HG03103 (cell line): ENCODE measurements around the gene AP1M1.
"Not testable (repeated sequence)": the region's sequence is repeated elsewhere in the genome, so short reads cannot be mapped to it uniquely, and the experiment has no call there.

ENCODE experiments used
- ATAC-seq: cut with Tn5 transposase; IDR thresholded peaks from one replicate; pipeline ENCODE4 v1.9.1; 2021; ENCODE audit warnings: low read depth; ENCODE audit not compliant: unreplicated experiment

AP1M1 gene

DNA sequence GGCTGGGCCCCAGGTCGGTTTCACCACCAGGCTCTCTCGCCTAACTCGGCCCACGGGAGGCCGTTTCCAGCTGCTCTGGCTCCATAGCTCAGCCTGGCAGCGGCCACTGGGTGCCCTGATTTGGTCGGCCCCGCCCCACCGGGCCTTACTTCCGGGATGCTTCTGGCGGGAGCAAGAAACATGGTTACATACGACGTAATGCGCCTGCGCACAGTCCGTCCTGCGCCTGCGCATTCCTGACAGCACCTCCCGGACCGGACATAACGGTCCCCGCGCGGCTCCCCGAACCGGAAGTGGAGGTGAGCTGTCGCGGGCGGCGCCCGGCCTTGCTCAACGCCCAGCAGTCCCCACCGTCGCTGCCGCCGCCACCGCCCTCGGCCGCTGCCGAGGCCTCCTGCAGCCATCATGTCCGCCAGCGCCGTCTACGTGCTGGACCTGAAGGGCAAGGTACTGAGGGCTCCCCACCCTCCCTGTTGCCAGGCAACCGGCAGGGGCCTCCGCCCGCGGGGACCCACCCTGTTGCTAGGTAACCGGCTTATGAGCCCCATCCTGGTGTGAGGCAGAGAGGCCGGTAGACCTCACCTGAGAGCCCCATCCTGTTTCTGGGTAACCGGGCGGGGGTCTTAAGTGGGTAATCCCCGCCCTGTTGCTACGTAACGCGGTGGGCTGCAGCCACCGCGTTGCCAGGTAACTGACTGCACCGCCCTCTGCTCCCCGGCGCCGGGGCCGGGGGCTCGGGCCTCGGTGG lies at the start of gene AP1M1:
TSS of gene AP1M1 (plus strand) at position 290 of the 748 bp plus-strand sequence. CDS start at position 406, 116 bp downstream.
- peak; percentile 83 for ATAC-seq

DNA sequence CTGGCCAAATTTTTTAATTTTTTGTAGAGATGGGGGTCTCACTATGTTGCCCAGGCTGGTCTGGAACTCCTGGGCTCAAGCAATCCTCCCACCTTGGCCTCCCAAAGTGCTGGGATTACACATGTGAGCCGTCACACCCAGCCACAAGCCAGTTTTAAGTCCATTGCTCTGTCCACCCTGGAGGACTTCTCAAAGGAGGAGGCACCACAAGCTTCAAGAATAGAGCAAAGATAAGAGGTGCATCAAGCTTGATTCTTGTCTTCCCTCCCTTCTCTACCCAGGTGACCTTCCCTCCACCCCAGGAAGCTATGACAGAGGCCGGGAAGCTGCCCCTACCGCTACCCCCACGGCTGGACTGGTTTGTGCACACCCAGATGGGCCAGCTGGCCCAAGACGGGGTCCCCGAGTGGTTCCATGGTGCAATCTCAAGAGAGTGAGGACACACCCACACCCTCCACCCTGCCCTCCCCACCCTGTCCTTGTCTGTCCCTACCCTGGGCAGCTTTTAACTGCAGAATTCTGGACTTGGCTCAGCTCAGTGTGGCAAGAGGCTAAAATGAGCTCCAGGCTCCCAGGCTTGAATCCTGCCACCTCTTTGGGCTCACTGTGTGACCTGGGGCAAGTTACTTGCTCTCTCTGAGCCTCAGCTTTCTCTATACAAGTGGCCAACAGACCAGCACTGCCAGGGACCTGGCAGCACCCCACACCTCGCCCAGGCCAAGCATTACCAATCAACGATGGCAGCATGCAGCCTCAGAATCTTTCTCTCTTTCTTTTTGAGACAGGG lies 49.1 kb upstream of the AP1M1 start:
- ATAC-seq, result no peak

DNA sequence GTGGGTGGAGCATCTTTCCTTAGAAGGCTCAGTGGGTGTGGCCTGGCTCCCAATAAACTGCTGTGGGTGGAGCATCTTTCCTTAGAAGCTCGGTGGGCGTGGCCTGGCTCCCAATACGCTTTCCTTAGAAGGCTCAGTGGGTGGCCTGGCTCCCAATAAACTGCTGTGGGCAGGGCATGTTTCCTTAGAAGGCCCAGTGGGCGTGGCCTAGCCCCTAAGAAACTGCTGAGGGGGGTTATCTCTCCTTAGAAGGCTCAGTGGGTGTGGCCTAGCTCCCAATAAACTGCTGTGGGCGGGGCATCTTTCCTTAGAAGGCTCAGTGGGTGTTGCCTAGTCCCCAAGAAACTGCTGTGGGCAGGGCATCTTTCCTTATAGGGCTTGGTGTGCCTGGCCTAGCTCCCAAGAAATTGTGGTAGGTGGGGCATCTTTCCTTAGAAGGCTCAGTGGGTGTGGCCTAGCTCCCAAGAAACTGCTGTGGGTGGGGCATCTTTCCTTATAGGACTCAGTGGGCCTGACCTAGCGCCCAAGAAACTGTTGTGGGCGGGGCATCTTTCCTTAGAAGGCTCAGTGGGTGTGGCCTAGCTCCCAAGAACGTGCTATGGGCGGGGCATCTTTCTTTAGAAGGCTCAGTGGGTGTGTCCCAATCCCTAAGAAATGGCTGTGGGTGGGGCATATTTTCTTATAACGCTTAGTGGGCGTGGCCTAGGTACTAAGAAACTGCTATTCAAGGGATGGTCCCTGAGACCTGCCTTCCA lies 44.0 kb upstream of the AP1M1 start:
- no peak for ATAC-seq

DNA sequence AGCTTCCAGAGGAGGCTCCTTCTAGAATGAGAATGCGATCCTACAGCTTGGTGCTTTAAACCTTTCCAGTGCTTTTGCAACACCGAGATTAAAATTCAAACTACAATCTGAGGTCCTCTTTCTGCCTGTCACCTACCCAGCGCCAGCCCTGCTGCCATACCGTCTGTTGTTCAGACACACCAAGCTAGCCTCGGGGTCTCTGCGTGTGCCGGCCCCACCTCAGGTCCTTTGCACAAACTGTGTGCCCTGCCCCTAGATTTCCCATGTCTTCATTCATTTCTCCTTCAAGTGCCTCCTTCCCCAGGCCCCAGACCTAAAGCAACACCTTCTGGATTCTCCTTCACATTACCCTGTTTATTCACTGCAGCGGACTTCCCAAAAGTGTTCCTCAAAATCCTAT lies 43.2 kb upstream of the AP1M1 start:
- no peak for ATAC-seq

DNA sequence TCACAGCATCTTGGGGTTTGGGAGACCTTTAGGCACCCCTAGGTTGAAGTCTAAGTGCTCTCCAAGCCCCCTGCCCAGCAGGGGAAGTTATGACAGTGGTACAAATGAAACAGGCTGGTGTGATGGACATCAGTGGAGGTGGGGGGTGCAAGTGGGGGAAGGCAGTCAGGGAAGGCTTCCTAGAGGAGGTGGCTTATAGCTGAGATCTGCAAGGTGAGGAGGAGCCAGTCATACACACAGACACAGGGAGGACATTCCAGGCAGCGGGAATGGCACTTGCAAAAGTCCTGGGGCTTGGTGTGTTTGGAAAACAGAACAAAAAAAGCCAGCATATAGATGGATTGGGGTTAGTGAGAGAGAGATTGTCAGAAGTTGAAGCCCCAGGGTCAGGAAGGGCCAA lies 42.6 kb upstream of the AP1M1 start:
- no peak for ATAC-seq

DNA sequence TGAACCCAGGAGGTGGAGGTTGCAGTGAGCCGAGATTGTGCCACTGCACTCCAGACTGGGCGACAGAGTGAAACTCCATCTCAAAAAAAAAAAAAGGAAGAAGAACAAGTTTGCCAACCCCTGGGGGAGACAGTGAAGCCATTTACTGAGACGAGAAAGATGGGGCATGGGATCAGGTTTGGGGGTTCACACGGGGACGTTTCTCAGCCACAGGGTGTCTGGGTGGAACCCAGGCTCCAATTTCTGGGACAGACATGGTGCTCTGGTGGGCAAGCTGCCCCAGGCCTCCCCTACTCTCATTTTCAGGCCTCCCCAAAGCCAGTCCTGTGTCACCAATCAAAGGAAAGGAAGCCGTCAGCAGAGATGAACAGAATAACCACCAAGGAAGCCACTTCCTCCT lies 40.8 kb upstream of the AP1M1 start:
- no peak for ATAC-seq

DNA sequence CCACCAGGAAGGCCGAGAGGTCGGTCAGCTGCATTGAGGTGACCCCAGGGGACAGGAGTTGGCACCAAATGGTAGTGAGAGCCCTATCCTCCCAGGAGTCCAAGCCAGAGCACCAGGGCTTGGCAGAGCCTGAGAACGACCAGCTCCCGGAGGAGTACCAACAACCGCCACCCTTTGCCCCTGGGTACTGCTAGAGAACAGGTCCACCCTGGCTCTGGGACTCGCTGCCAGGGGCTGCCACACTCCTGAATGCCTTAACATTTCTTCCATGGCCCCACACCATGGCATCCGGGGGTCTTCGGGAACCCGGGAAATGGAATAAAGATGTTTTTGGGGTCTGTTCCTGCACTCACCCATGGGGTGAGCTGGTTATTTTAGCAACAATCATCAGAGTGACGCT lies 40.1 kb upstream of the AP1M1 start:
- ATAC-seq, result no peak

DNA sequence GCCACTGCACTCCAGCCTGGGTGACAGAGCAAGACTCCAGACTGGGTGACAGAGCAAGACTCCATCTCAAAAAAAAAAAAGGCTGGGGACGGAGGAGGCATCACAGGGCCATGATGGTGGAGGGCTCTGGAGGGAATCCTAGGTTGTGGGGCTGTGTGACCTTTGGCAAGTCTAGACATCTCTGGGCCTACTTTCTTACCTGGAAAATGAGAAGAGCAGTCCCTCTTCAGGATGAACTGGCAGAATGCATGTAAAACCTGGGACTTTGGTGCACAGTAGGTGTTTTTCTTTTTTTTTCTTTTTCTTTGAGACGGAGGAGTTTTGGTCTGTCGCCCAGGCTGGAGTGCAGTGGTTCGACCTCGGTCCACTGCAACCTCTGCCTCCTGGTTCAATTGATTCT lies 38.1 kb upstream of the AP1M1 start:
- no peak for ATAC-seq

DNA sequence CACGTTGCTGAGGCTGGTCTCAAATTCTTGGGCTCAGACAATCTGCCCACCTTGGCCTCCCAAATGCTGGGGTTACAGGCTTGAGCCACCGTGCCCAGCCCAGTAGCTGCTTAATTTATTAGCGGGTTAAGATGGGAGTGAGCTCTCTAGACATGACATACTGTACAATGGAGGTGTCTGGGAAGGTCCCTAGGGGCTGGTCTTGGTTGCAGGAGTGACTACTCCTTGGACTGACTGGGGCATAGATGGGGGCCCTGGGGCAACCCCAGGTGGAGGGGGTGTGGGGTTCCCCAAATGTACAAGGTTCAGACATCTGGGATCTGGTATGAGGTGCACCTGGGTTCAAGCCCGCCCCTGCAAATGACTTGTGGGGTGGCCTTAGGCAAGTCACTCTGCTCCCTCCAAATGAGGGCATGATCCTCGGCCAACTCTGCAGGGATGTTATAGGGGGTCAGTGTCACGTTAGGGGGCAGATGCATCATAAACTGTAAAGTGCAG lies 37.2 kb upstream of the AP1M1 start:
- no peak for ATAC-seq

DNA sequence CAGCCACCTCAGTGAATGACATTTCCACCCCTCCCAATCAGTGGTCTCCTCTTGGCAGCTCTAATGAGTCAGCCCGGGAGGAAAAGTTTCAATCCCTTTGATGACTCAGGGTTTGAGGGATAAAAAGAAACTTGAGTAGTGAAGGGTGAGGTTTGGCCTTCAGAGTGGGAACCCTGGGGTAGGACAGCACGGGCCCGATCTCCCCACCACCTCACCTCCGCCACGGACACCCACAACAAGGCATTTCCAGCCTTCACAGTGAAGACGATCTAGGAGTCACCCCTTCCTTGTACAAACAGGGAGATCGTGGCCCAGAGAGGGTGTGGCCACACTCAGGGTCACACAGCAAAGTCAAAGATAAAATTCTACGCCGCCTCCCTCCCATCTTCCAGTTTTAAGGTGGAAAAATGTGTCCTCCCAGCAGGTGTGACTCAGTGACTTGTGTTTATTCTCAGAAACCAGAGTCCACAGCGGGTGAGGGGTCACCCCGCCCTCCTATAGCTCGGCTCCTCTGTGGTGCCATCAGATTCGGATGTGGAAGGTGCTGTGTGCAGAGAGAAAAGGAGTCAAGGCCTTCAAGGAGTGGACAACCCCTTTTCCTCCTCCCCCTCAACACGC lies 36.7 kb upstream of the AP1M1 start:
- no peak for ATAC-seq

DNA sequence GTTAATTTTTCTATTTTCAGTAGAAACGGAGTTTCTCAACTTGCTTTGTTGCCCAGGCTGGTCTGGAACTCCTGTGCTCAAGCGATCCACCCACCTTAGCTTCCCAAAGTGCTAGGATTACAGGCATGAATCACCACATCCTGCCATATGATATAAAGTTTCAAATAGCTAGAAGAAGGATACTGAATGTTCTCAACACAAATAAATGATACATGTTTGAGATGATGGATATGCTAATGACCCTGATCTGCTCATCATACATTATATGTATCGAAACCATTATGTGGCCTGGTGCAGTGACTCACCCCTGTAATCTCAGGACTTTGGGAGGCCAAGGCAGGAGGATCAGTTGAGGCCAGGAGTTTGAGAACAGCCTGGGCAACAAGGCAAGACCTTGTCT lies 35.9 kb upstream of the AP1M1 start:
- ATAC-seq, result no peak

DNA sequence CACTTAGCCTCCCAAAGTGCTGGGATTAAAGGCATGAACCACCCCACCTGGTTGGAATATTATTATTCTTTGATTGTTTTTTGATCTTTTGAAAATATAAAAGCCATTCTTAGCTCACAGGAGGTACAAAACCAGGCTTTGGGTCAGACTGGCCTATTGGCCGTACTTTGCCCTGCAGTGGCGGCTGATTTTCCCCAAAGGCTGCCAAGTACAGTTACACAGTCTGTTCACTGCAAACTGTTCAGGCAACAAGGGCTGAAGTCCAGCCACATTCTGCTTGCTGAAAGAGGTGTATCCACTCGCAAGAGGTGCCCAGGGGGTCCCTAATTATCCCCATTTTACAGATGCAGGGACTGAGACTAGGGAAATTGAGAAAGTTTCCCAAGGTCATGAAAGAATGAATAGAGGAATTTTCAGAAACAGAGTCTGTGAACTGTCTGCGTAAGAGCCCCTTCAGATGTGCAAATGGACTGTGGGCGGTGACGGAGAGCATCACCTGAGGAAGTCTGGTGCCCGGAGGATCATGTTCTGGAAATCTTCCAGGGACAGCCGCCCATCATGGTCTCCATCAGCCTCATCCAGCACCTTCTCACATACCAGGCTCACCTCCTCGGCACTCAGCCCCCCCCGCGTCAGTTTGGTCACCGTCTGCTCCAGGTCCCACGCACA lies 33.4 kb upstream of the AP1M1 start:
- ATAC-seq, result no peak

DNA sequence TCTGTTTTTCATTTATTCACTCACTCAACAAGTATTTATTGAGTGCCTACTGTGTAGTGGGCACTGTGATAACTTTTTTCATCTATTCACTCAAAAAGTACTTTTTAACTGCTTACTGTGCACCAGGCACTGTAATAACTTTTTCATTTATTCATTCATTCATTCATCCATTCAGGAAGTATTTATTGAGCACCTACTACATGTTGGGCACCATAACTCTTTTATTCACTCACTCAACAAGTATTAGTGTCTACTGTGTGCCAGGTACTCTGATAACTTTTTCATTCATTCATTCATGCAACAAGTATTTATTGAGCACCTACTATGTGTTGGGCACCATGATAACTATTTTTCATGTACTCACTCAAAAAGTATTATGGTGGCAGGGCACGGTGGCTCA lies 31.3 kb upstream of the AP1M1 start:
- ATAC-seq, result no peak

DNA sequence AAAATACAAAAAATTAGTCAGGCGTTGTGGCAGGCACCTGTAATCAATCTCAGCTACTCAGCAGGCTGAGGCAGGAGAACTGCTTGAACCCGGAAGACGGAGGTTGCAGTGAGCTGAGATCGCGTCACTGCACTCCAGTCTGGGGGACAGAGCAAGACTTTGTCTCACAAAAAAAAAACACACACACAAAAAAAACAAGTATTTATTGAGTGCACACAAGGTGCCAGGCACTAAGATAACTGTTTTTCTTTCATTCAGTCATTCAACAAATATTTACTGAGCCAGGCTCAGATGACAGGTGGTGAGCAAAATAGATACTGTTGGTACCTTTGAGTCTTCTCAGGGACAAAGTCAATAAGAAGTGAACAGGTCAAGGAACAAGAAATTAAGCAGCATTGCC lies 30.7 kb upstream of the AP1M1 start:
- no peak for ATAC-seq

DNA sequence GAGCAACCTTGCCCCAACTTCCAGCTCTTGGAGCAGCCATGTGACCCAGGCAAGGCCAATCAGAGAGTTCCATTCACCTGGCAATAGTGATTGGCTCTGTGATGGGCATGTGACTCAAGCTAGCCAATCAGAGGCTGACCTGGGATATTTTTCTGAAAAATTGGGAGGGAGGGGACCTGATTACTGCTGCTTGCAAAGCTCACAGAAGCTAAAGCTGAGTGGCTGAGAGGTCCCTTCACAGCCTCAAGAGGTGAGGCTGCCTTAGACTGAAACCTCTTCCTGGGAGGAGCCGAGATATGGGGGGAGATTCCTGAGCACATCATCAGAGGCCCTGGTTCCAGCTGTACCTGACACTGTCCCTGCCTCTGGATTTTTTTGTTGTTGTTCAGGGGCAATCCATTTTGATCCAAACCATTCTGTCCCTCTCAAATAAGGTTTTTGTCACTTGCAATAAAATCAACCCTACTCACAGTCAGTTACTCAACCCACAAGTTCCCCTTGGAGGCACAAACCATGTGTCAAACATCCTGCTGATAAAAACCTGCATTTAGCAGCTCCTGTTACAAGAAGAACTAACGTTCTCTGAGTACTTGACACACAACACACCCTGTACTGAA lies 29.1 kb upstream of the AP1M1 start:
- ATAC-seq, result no peak

DNA sequence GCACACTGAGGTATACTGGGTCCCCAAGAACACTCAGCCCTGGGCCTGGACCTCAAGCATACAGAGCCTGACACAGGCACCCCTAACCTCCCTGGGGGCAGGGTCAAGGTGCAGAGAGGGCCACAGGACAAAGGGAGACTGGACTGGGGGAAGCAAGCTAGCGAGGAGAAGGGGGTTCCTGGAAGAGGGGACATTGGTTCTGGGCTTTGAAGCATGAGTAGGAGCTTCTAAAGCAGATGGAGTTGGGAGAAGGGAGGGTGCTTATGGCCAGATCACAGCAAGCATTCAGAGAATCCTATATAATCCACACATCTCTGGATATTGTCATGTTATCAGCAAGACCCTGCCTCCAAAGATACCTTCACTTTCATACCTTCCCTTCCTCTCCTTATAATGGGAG lies 27.6 kb upstream of the AP1M1 start:
- no peak for ATAC-seq

DNA sequence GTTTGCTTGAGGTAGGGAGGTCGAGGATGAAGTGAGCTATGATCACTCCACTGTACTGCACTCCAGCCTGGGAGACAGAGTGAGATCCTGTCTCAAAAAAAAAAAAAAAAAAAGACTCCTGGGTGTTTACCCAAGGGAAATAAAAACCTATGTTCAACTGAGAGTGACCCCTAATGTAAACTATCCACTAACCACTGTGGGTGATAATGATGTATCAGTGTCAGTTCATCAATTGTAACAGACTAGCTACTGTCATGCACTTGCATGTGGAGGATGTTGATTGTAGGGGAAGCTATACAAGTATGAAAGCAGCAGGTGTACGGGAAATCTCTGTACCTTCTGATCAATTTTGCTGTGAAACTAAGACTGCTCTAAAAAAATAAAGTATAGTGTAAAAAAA lies 21.8 kb upstream of the AP1M1 start:
- no peak for ATAC-seq

DNA sequence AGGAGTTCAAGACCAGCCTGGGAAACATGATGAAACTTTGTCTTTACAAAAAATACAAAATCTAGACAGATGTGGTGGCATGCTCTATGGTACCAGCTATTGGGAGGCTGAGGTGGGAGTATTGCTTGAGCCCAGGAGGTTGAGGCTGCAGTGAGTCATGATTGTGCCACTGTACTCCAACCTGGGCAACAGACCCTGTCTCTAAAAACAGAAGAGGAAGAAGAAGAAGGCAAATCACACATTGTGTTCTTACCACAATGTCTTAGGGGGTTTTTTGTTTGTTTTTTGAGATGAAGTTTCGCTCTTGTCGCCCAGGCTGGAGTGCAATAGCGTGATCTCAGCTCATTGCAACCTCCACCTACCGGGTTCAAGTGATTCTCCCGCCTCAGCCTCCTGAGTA lies 18.8 kb upstream of the AP1M1 start:
- not testable (repeated sequence) for ATAC-seq

DNA sequence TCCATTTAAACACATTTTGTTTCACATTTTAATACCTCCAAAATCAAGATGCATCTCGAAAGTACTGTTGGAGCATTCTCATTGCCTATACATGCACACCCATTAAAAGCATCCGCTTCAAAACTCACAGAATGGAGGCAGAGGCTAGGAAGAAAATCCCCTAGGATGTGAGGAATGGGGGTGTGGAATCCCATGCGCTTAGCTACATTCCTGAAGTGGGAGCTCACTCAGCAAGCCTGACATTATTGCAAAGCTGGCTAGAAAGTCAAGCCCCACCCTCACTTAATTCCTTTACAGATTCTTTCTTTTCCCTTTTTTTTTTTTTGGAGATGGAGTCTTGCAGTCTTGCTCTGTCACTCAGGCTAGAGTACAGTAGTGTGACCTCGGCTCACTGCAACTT lies 17.1 kb upstream of the AP1M1 start:
- no peak for ATAC-seq

DNA sequence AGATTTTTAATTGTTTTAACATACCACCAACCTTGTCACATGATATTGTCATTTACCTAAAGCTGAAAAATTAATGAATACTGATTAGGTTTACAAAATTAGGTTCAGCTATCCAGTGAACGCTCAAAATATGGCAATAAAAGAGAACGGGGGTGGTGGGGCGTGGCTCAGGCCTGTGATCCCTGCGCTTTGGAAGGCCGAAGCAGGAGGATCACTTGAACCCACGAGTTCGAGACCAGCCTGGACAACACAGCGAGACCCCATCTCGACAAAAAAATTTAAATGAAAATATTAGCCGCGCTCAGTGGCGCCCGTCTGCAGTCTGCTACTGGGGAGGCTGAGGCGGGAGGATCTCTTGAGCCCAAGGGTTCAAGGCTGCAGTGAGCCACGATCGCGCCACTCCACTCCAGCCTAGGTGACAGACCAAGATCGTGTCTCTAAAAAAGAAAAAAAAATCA lies 13.0 kb upstream of the AP1M1 start:
- ATAC-seq, result no peak
